NT2/D1 (cell line): ENCODE measurements around the gene TMBIM1.

Experiments used
- DNase-seq: peaks from one replicate; pipeline ENCODE4 v3.0.0-alpha.2; 2011; ENCODE audit warnings: low read depth, low spot score
- H3K27me3 ChIP-seq: 2 replicates; pipeline ENCODE4 v1.6.0; 2011; ENCODE audit warnings: mild to moderate bottlenecking; ENCODE audit not compliant: insufficient read length, insufficient read depth
- H3K36me3 ChIP-seq: 2 replicates; pipeline ENCODE4 v1.6.1; 2011; ENCODE audit warnings: mild to moderate bottlenecking, low read length, mixed read lengths; ENCODE audit not compliant: insufficient read depth, insufficient read length
- H3K4me1 ChIP-seq: 2 replicates; pipeline ENCODE4 v1.5.1; 2011; ENCODE audit not compliant: insufficient read depth, insufficient read length
- H3K4me3 ChIP-seq: 2 replicates; pipeline ENCODE4 v1.5.1; 2011; ENCODE audit warnings: low read depth; ENCODE audit not compliant: insufficient read length
- H3K9ac ChIP-seq: 2 replicates; pipeline ENCODE4 v1.6.0; 2011; ENCODE audit warnings: low read depth; ENCODE audit not compliant: insufficient read length
- H3K9me3 ChIP-seq: 2 replicates; pipeline ENCODE4 v1.5.1; 2011; ENCODE audit warnings: mild to moderate bottlenecking, low read length; ENCODE audit not compliant: insufficient read depth
- SUZ12 ChIP-seq: IDR thresholded peaks from 2 replicates; pipeline ENCODE4 v1.6.1; 2011; ENCODE audit not compliant: insufficient read length, insufficient read depth; ENCODE audit errors: extremely low read depth
- YY1 ChIP-seq: IDR thresholded peaks from 2 replicates; pipeline ENCODE4 v1.6.1; 2011; ENCODE audit not compliant: insufficient read length, insufficient read depth
- ZNF274 ChIP-seq: IDR thresholded peaks from 2 replicates; pipeline ENCODE4 v1.6.1; 2011; ENCODE audit warnings: mild to moderate bottlenecking, low read depth, low read length

Gene TMBIM1

DNA sequence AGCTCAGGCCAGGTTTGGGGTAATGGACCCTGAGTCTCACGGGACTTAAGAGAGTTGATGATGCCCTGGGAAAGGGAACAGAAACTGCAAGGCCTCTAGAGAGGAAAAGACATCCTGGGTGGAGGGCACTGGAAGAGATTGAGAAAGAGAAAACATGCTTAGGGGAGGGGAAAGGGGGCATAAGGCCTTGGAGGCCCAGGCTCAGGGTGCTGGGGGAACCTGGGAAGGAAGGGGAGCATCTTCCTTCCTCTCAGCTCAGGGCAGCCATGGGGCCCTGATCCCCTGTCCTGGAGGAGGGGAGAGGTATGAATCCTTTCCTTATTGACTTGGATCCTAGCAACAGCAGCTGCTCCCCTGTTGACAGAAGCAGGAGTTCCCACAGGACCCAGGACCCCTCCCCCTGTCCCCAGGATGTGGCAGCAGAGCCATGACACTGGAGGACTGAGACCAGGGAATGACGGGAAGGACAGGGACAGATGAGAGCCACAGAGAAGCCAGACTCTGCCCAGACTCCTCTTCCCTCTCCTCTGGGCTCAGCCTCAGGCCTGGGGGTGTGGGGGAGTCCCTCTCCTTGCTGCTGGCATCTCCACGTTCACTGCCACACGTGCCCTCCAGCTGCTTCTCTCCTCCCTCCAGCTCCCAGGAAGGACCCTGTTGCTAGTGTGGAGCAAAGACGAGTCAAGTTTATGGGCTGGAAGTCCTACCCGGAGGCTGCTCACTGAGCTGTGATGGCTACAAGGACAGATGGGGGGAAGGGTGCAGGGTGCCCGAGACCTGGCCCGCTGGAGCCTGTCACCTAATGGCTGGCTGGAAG is 30.7 kb downstream of the TMBIM1 start:
- Histone ChIP-seq H3K27me3 (no peaks in the 10 kb centered on the region), H3K9me3 (no peaks in the 10 kb centered on the region), H3K36me3 (peaks cover 45% of the 10 kb centered on the region), H3K4me1 (peaks cover 20% of the 10 kb centered on the region), H3K9ac (peak overlapping the region; percentile 18), H3K4me3 (no peak overlapping the region)
- TF ChIP-seq YY1 (no peak), ZNF274 (no peak), SUZ12 (no peak)
- DNase-seq = no peak

DNA sequence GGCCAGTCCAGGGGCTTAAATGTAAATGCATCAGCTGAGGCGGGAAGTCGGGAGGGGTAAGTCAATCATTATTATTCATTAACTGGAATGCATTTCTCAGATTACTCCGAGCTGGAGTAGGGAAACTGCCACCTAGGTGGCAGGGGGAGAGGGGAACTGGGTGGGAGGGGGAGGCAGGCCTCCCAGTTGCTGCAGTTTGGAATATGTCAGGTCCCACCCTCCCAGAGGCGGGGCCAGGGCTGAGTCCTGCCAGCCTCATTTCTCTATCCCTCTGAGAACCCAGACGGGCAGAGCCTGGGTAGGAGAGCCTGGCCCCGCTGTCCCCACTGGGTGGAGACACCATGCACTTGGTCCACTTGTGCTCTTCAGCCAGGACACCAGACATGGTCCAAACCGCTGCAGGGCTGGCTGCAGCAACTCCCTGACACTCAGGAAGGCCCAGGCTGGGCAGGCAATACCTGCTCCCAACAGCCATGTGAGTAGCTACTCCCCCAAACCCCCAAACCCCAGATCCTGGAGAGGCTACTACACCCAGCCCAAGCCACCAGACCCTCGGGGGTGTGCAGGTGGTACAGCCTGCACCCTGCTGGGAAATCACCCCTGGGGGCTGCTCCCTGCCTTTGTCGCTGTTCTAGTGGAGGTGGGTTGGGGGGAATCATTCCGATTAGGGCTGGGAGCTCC is 31.4 kb downstream of the TMBIM1 start, which contains the start of gene GPBAR1:
GPBAR1 (plus strand) TSS at position 274 of the 681 bp plus-strand sequence. CDS start 1,710 bp downstream, outside the sequence.
- Histone ChIP-seq H3K9ac (peak within 1 kb of the TSS; percentile 18), H3K4me1 (peaks cover 20% of the 10 kb centered on the region), H3K4me3 (no peak within 1 kb of the TSS), H3K36me3 (peaks cover 41% of the 10 kb centered on the region), H3K27me3 (no peaks in the 10 kb centered on the region), H3K9me3 (no peaks in the 10 kb centered on the region)
- TF ChIP-seq ZNF274 = no peak
- TF ChIP-seq YY1 = no peak
- no peak for TF ChIP-seq SUZ12
- peak; percentile 43 for DNase-seq

GRCh38 chr2:218260166-218260565 is 32.1 kb downstream of the TMBIM1 start:
- no peak for DNase-seq
- no peak overlapping the region for H3K9ac ChIP-seq
- no peaks in the 10 kb centered on the region for H3K9me3 ChIP-seq
- no peak overlapping the region for H3K4me3 ChIP-seq
- no peaks in the 10 kb centered on the region for H3K27me3 ChIP-seq
- peaks cover 41% of the 10 kb centered on the region for H3K36me3 ChIP-seq
- TF ChIP-seq ZNF274 (no peak), YY1 (no peak), SUZ12 (no peak)
- H3K4me1 ChIP-seq = peaks cover 20% of the 10 kb centered on the region

GRCh38 chr2:218259099-218259961 is 33.0 kb downstream of the TMBIM1 start:
- H3K4me1 ChIP-seq = peaks cover 20% of the 10 kb centered on the region
- peak overlapping the region; percentile 3 for H3K9ac ChIP-seq
- H3K36me3 ChIP-seq = peaks cover 41% of the 10 kb centered on the region
- no peaks in the 10 kb centered on the region for H3K9me3 ChIP-seq
- no peak for DNase-seq
- H3K4me3 ChIP-seq = no peak overlapping the region
- TF ChIP-seq ZNF274 (no peak), SUZ12 (no peak)
- no peaks in the 10 kb centered on the region for H3K27me3 ChIP-seq

DNA sequence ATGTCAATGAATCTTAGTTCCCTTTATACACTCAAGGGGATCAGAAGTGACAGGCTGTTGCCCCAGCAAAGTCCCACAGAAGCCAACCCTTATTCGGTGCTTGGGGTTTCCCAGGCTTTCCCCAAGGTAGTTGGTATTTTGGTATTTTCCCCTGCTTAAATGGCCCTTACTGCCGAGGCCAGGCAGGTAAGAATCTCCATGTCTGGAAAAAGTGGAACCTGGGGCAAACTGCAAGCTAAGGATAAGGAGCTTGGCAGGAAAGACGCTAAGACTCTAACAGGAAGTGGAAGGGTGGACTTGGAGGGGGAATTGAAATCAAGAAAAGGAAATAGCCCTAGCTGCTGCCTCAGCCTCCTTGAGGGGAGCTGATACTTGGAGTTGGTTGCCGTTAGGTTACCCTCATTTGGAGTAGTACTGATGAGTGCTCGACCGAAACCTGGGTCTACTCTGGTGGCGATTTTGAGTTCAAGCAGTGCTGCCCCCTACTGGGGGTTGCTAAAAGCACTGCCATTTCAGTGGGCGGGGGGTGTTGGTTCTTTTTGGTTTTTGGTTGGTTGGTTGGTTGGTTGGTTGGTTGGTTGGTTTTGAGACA is 34.8 kb downstream of the TMBIM1 start:
- no peaks in the 10 kb centered on the region for H3K9me3 ChIP-seq
- H3K4me1 ChIP-seq = peaks cover 20% of the 10 kb centered on the region
- peaks cover 41% of the 10 kb centered on the region for H3K36me3 ChIP-seq
- no peak overlapping the region for H3K4me3 ChIP-seq
- DNase-seq = peak; percentile 46
- H3K9ac ChIP-seq = no peak overlapping the region
- no peaks in the 10 kb centered on the region for H3K27me3 ChIP-seq
- TF ChIP-seq ZNF274 (no peak), SUZ12 (no peak), YY1 (no peak)

DNA sequence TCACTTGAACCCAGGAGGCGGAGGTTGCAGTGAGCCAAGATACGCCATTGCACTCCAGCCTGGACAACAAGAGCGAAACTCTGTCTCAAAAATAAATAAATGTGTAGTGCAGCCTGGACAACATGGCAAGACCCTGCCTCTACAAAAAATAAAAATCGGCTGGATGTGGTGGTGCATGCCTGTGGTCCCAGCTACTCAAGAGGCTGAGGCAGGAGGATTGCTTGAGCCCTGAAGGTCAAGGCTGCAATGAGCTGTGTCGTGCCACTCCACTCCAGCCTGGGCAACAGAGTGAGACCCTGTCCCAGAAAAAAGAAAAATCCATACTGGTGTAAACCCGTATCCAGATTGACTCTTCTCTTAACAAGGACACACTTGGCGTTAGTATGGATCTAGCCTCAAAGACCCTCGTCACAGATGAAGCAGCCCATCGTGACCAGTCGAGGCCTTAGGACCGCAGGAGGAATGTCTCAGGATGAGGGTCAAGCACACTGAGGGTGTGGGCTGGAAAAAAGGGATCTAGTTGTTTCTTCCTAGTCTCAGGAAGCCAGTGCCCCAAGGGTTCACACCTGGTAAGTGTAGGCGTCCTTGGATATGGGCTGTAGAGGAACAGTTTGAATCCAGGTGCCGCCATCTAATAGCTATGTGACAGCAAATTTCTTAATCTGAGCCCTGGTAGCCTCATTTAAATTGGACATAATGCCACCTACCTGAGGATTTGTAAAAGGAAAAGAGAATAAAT is 35.5 kb downstream of the TMBIM1 start:
- Histone ChIP-seq H3K27me3 (no peaks in the 10 kb centered on the region), H3K4me1 (peaks cover 18% of the 10 kb centered on the region), H3K9ac (no peak overlapping the region), H3K9me3 (no peaks in the 10 kb centered on the region), H3K4me3 (no peak overlapping the region), H3K36me3 (peaks cover 48% of the 10 kb centered on the region)
- DNase-seq = no peak
- TF ChIP-seq ZNF274 = no peak
- no peak for TF ChIP-seq YY1
- no peak for TF ChIP-seq SUZ12
